ENCODE measurements around the gene TMEM272.

The TMEM272 gene
- 0.92 to 1.6 reads per million in 2 donors for total RNA-seq

GRCh38 chr13:51844862-51845573, at the start of gene TMEM272:
TMEM272 (minus strand) TSS chr13:51845177; CDS start chr13:51838530, 6,647 bp downstream.
- DNase-seq = peak; percentile 9

GRCh38 chr13:51894239-51894638, 49.3 kb upstream of the TMEM272 start:
- DNase-seq = no peak

GRCh38 chr13:51892657-51893056, 47.7 kb upstream of the TMEM272 start:
- no peak for DNase-seq

- DNase-seq = no peak
Observed at GRCh38 chr13:51887468-51887867, 42.5 kb upstream of the TMEM272 start.

GRCh38 chr13:51885651-51886050, 40.7 kb upstream of the TMEM272 start:
- no peak for DNase-seq

GRCh38 chr13:51883226-51883600, 38.2 kb upstream of the TMEM272 start:
- no peak for DNase-seq

GRCh38 chr13:51882570-51883225, 37.7 kb upstream of the TMEM272 start:
- no peak for DNase-seq

- DNase-seq = no peak
Observed at GRCh38 chr13:51881296-51881695, 36.3 kb upstream of the TMEM272 start.

GRCh38 chr13:51879133-51879532, 34.2 kb upstream of the TMEM272 start:
- DNase-seq = no peak

- no peak for DNase-seq
Observed at GRCh38 chr13:51874651-51875050, 29.7 kb upstream of the TMEM272 start.

GRCh38 chr13:51873837-51874236, 28.9 kb upstream of the TMEM272 start:
- no peak for DNase-seq

- DNase-seq = no peak
Observed at GRCh38 chr13:51873117-51873798, 28.3 kb upstream of the TMEM272 start.

- no peak for DNase-seq
Observed at GRCh38 chr13:51870616-51871015, 25.6 kb upstream of the TMEM272 start.

- no peak for DNase-seq
Observed at GRCh38 chr13:51869916-51870315, 24.9 kb upstream of the TMEM272 start.

GRCh38 chr13:51867062-51867461, 22.1 kb upstream of the TMEM272 start:
- no peak for DNase-seq

GRCh38 chr13:51865838-51866237, 20.9 kb upstream of the TMEM272 start:
- DNase-seq = no peak

- DNase-seq = no peak
Observed at GRCh38 chr13:51862957-51863356, 18.0 kb upstream of the TMEM272 start.

GRCh38 chr13:51861723-51862300, 16.8 kb upstream of the TMEM272 start, which contains the start of gene CCDC70:
CCDC70 (plus strand) TSS chr13:51861969; CDS start chr13:51865412, 3,443 bp downstream.
- no peak for DNase-seq

- no peak for DNase-seq
Observed at GRCh38 chr13:51858433-51859247, 13.7 kb upstream of the TMEM272 start.

GRCh38 chr13:51856998-51857397, 12.0 kb upstream of the TMEM272 start:
- DNase-seq = no peak

- DNase-seq = no peak
Observed at GRCh38 chr13:51856027-51856736, 11.2 kb upstream of the TMEM272 start.

Data from activated gamma-delta T cell (primary cell).